Nephron (organoid): ENCODE data around the gene SLAMF9.

Source experiments
- H3K27ac Mint-ChIP-seq, 3 experiments: 2 replicates each; pipeline ENCODE4 v1.8.0; 2020; ENCODE audit warnings: mixed read lengths in 3 of 3, mild to moderate bottlenecking in 2 of 3, moderate library complexity in 1 of 3
- H3K27me3 Mint-ChIP-seq: 2 replicates; pipeline ENCODE4 v1.8.0; 2021; ENCODE audit warnings: low read depth, mild to moderate bottlenecking, moderate library complexity, mixed read lengths
- H3K36me3 Mint-ChIP-seq: 2 replicates; pipeline ENCODE4 v1.8.0; 2020; ENCODE audit warnings: low read depth, mixed read lengths
- H3K4me1 Mint-ChIP-seq: 2 replicates; pipeline ENCODE4 v1.8.0; 2020; ENCODE audit warnings: mixed read lengths
- H3K4me3 Mint-ChIP-seq, 3 experiments: 2 replicates each; pipeline ENCODE4 v1.8.0; 2020; ENCODE audit warnings: mild to moderate bottlenecking in 3 of 3, mixed read lengths in 3 of 3, moderate library complexity in 2 of 3
- H3K9me3 Mint-ChIP-seq: 2 replicates; pipeline ENCODE4 v1.8.0; 2020; ENCODE audit warnings: mixed read lengths
- TF ChIP-seq, protein P1 (sequence below), 3 experiments: fragments of 200-600 bp; sonication (generic); IDR thresholded peaks; one replicate each; pipeline ENCODE4 v1.5.0; 2021; ENCODE audit warnings: antibody characterized with exemption in 3 of 3; ENCODE audit not compliant: unreplicated experiment in 3 of 3

Gene SLAMF9

DNA sequence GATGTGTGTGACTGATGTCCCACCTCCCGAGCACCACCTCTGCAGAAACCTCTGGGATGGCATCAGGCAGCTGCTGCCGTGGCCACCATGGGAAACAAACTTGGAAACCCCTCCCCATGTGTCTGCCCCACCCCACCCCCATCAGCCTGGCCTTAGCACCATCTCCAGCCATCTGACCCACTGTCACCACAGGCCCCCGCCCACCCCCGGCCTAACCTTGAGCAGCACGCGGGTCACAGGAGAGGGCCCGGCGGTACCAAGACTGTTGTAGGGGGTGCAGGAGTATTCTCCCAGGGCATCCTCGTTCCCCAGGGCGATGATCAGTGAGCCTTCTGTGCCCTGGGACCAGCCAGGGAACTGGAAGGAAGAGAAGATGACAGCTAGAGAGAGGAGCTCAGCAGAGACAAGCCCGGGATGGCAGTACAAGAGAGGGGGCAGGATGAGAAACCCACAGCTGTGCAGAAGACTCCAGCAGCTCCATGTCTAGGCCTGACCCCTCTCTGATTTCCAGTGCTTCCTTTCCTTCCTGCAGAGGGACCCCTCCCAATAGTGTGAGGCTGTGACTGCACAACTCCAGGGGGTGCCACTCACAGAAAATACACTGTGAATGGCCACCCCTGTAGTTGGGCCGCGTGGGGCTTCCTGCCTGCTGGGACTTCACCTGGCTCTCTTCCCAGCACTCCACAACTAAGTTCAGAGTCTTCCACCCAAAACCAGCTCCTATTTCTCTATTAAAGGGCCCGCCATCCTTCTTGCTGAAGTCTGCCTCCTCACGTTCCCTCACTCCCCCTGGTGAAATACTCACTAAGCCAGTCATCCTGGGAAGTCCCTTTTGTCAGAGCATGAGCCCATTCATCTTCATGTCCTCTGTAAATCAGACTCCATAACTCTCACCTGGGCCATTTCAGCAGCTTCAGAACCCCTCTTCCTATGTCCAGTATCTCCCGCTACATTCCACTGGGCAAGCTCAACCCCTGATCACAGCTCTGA, 21.4 kb downstream of the SLAMF9 start:
- peaks cover 40% of the 10 kb centered on the region for H3K36me3 Mint-ChIP-seq
- H3K27ac Mint-ChIP-seq = no peak overlapping the region
- peaks cover 4% of the 10 kb centered on the region for H3K27me3 Mint-ChIP-seq
- H3K4me3 Mint-ChIP-seq = no peak overlapping the region
- H3K4me1 Mint-ChIP-seq = peaks cover 13% of the 10 kb centered on the region
- TF ChIP-seq, protein P1, sequence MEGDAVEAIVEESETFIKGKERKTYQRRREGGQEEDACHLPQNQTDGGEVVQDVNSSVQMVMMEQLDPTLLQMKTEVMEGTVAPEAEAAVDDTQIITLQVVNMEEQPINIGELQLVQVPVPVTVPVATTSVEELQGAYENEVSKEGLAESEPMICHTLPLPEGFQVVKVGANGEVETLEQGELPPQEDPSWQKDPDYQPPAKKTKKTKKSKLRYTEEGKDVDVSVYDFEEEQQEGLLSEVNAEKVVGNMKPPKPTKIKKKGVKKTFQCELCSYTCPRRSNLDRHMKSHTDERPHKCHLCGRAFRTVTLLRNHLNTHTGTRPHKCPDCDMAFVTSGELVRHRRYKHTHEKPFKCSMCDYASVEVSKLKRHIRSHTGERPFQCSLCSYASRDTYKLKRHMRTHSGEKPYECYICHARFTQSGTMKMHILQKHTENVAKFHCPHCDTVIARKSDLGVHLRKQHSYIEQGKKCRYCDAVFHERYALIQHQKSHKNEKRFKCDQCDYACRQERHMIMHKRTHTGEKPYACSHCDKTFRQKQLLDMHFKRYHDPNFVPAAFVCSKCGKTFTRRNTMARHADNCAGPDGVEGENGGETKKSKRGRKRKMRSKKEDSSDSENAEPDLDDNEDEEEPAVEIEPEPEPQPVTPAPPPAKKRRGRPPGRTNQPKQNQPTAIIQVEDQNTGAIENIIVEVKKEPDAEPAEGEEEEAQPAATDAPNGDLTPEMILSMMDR (IDR thresholded peaks at IDR 0.05; ENCODE audit: unreplicated experiment in 3 of 3) = no peak
- no peaks in the 10 kb centered on the region for H3K9me3 Mint-ChIP-seq

DNA sequence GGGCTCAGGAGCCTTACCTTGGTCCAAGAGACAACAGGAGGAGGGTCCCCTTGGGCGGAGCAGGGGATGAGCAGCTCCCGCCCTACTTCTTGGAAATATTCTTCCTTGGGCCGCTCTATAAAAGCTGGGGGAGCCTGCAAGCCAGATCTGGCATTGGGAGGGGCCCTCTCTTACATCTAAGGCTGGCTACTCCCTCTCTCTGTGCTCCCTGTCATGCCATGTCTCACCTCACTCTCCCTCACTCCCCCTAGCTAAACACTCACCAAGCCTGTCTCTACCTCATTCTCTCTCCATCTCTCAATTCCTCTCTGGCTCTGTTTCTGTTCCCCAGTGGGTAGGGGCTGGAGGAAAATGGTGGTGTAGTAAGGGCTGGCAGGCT, 22.3 kb downstream of the SLAMF9 start:
- H3K36me3 Mint-ChIP-seq = peaks cover 48% of the 10 kb centered on the region
- peaks cover 9% of the 10 kb centered on the region for H3K4me1 Mint-ChIP-seq
- H3K27ac Mint-ChIP-seq = no peak overlapping the region
- no peak overlapping the region for H3K4me3 Mint-ChIP-seq
- TF ChIP-seq, protein P1 (IDR thresholded peaks at IDR 0.05; ENCODE audit: unreplicated experiment in 3 of 3) = no peak
- H3K9me3 Mint-ChIP-seq = no peaks in the 10 kb centered on the region
- H3K27me3 Mint-ChIP-seq = peaks cover 4% of the 10 kb centered on the region

DNA sequence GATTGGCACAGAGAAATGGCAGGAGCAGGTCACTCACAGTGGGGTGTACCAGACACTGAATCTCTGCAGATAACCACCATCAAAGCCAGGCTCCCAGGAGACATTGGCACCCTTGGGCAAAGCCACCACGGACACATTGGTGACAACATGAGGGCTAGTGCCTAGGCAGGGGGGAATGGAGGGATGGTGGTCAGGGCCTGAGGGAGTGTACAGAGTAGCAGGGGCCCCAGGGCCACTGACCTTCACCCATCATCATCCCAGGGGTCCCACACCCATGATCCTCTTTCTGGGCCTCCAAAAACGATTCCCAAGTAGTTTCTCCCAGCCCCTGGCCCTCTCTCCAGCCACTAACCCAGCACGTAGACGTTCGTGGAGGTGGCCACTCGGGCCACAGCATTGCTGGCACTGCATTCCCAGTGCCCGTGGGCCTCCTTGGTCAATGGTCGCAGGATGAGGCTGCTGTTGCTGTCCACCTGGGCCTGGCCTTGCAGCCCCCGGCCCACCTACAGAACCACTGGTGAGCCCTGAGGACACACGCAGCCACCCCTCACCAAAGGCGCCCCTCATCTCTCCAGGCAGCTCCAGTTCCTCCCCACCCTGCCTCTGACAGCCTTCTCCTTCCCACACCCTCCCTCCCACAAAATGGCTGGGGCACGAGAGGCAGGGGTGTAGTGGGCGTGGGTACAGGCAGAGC, 22.8 kb downstream of the SLAMF9 start:
- Mint-ChIP-seq H3K9me3 (no peaks in the 10 kb centered on the region), H3K36me3 (peaks cover 49% of the 10 kb centered on the region), H3K4me1 (peaks cover 14% of the 10 kb centered on the region), H3K27ac (no peak overlapping the region), H3K27me3 (peaks cover 4% of the 10 kb centered on the region), H3K4me3 (no peak overlapping the region)
- TF ChIP-seq, protein P1 (IDR thresholded peaks at IDR 0.05; ENCODE audit: unreplicated experiment in 3 of 3) = no peak

DNA sequence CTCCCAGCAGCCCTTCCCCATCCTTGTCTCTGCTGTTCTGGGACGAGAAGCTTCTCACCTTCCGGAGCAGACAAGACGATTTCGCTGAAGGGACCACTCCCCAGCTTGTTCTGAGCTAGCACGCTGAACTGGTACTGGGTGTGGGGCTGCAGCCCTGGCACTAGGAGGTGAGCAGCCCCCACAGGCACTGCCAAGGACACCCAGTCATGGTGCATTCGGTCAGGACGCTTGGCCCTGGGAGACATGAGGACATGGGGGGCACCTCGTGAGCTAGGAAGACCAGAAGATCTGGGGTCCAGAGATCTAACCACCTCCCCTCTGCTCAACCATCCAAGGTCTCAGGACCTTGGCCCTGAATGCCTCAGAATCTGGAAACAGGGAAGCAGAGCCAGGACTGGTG, 23.4 kb downstream of the SLAMF9 start:
- H3K27ac Mint-ChIP-seq = no peak overlapping the region
- H3K27me3 Mint-ChIP-seq = peaks cover 4% of the 10 kb centered on the region
- TF ChIP-seq, protein P1 (IDR thresholded peaks at IDR 0.05; ENCODE audit: unreplicated experiment in 3 of 3) = no peak
- peaks cover 43% of the 10 kb centered on the region for H3K36me3 Mint-ChIP-seq
- H3K9me3 Mint-ChIP-seq = no peaks in the 10 kb centered on the region
- H3K4me3 Mint-ChIP-seq = no peak overlapping the region
- peaks cover 20% of the 10 kb centered on the region for H3K4me1 Mint-ChIP-seq

DNA sequence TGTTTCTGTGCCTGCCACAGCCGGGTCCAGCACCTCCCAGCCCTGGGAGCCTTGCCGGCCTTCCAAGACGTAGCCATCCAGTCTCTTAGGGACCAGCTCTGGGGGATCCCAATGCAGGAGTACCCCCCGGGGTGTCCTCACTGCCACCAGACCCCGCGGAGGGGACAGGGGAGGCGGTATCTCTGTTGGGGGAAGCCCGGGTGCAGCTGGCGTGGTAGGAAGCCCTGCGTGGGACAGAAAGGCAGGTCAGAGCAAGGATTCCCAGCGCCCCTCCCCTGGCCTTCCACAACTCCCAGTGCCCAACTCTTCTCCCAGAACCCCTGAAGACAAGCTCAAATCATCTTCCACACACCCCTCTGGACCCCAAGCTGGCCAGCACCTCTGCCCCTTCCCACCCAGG, 23.8 kb downstream of the SLAMF9 start:
- H3K27me3 Mint-ChIP-seq = peaks cover under 1% of the 10 kb centered on the region
- peaks cover 39% of the 10 kb centered on the region for H3K36me3 Mint-ChIP-seq
- H3K27ac Mint-ChIP-seq = no peak overlapping the region
- no peaks in the 10 kb centered on the region for H3K9me3 Mint-ChIP-seq
- TF ChIP-seq, protein P1 (IDR thresholded peaks at IDR 0.05; ENCODE audit: unreplicated experiment in 3 of 3) = no peak
- H3K4me1 Mint-ChIP-seq = peaks cover 24% of the 10 kb centered on the region
- H3K4me3 Mint-ChIP-seq = no peak overlapping the region
